Testis (tissue), 2 donors: ENCODE data around the gene CD40LG.

ENCODE experiments used
- CTCF ChIP-seq, 3 experiments: fragments of 450-650 bp in 2 of 3; fragments of 200-600 bp in 1 of 3; sonication (generic) in 1 of 3; IDR thresholded peaks; one replicate each; pipeline ENCODE4 v1.5.1; 2016 to 2019; ENCODE audit warnings: antibody characterized with exemption in 3 of 3, mild to moderate bottlenecking in 2 of 3, moderate library complexity in 1 of 3
- POLR2A ChIP-seq: fragments of 450-650 bp; IDR thresholded peaks from one replicate; pipeline ENCODE4 v1.6.1; 2017; ENCODE audit warnings: antibody characterized with exemption, mild to moderate bottlenecking, moderate library complexity

DNA sequence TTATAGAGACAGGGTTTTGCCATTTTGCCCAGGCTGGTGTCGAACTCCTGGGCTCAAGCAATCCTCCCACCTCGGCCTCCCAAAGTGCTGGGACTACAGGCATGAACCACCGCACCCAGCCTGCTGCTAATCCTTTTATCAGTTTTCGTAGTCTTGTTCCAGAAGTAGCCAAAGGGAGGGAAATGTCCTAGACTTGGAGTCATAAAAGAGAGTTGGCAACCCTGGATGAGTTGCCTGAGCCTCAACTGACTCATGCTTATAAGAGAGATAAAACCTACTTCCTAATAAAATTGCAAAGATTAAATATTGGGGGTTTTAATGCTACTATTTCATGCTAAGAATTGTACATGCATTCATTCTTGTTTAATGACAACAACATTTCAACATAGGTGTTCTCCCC lies 44.3 kb downstream of the CD40LG start:
- TF ChIP-seq CTCF (IDR thresholded peaks at IDR 0.05) (no peak), POLR2A (no peak)
